IMR-90 (cell line): Measurements from ENCODE around the gene EFNA5. TPM values are rescaled to one million over a fixed set of nuclear protein-coding genes. Genes with fewer than 3 reads are reported as not detected.

Experiments
- ATAC-seq: fragments of 200-7000 bp; cut with Tn5 transposase; 2 replicates; pipeline ENCODE4 v1.9.1; 2020; ENCODE audit warnings: low read depth, mild to moderate bottlenecking, moderate library complexity
- BruUV-seq: library from RNA; stranded (reverse); fragments of 400-500 nt; replicated peaks from 2 replicates; lab custom pipeline; 2021; lab: Mats Ljungman, UMichigan
- CTCF ChIA-PET: fragments of 300-600 bp; formaldehyde crosslinking; extraction: SDS; loops from one replicate; lab custom pipeline; 2021; ENCODE audit warnings: antibody characterized with exemption; lab: Yijun Ruan, JAX
- POLR2A ChIA-PET: fragments of 300-600 bp; sonication (Branson Sonifier 250); formaldehyde crosslinking; loops from one replicate; lab custom pipeline; 2022; ENCODE audit warnings: antibody characterized with exemption; ENCODE audit not compliant: unreplicated experiment; lab: Charles Lee
- DNase-seq: peaks from one replicate; pipeline ENCODE4 v3.0.0; 2013
- H2AFZ ChIP-seq: replicated peaks from 2 replicates; pipeline ENCODE3; 2013; ENCODE audit warnings: low read length, mild to moderate bottlenecking; ENCODE audit not compliant: poor library complexity
- H2AK5ac ChIP-seq: 2 replicates; pipeline ENCODE4 v1.6.1; 2013; ENCODE audit warnings: low read depth, low read length, inconsistent platforms
- H2AK9ac ChIP-seq: replicated peaks from 2 replicates; pipeline ENCODE3; 2013; ENCODE audit warnings: mild to moderate bottlenecking, low read depth, low read length, moderate library complexity; ENCODE audit not compliant: poor library complexity
- H2BK120ac ChIP-seq: 2 replicates; pipeline ENCODE4 v1.6.1; 2013; ENCODE audit warnings: low read depth, low read length, inconsistent platforms
- H2BK15ac ChIP-seq: 3 replicates; pipeline ENCODE4 v1.6.1; 2013; ENCODE audit warnings: low read depth, low read length, inconsistent platforms
- H2BK20ac ChIP-seq: 2 replicates; pipeline ENCODE4 v1.6.1; 2013; ENCODE audit warnings: low read depth, mild to moderate bottlenecking, inconsistent platforms, low read length, moderate library complexity
- H2BK5ac ChIP-seq: 2 replicates; pipeline ENCODE4 v1.6.1; 2013; ENCODE audit warnings: mild to moderate bottlenecking, low read depth, low read length, inconsistent platforms; ENCODE audit not compliant: poor library complexity, severe bottlenecking
- H3K14ac ChIP-seq: replicated peaks from 2 replicates; pipeline ENCODE4 v1.6.1; 2013; ENCODE audit warnings: low read depth, low read length, inconsistent platforms
- H3K18ac ChIP-seq: 2 replicates; pipeline ENCODE4 v1.6.1; 2013; ENCODE audit warnings: low read depth, low read length, control low read depth
- H3K23ac ChIP-seq: 2 replicates; pipeline ENCODE4 v1.6.1; 2013; ENCODE audit warnings: low read depth, low read length, inconsistent platforms
- H3K27ac ChIP-seq: 2 replicates; pipeline ENCODE4 v1.5.1; 2013; ENCODE audit warnings: mild to moderate bottlenecking, control low read depth, low read length; ENCODE audit not compliant: insufficient read depth
- H3K27me3 ChIP-seq: 2 replicates; pipeline ENCODE4 v1.6.1; 2013; ENCODE audit warnings: low read length; ENCODE audit not compliant: control insufficient read depth, insufficient read depth
- H3K36me3 ChIP-seq: 2 replicates; pipeline ENCODE4 v1.6.1; 2013; ENCODE audit warnings: low read length, mixed read lengths; ENCODE audit not compliant: control insufficient read depth, insufficient read depth
- H3K4ac ChIP-seq: 2 replicates; pipeline ENCODE4 v1.6.1; 2013; ENCODE audit warnings: low read depth, low read length, inconsistent platforms
- H3K4me1 ChIP-seq: 2 replicates; pipeline ENCODE4 v1.6.1; 2013; ENCODE audit warnings: low read length, mixed read lengths; ENCODE audit not compliant: control insufficient read depth, insufficient read depth
- H3K4me2 ChIP-seq: 2 replicates; pipeline ENCODE4 v1.6.1; 2013; ENCODE audit warnings: low read depth, mild to moderate bottlenecking, control low read depth, low read length, moderate library complexity
- H3K4me3 ChIP-seq: 2 replicates; pipeline ENCODE4 v1.5.1; 2013; ENCODE audit warnings: low read depth, mild to moderate bottlenecking, control low read depth, low read length, moderate library complexity; ENCODE audit not compliant: insufficient read depth
- H3K56ac ChIP-seq: 2 replicates; pipeline ENCODE4 v1.6.1; 2013; ENCODE audit warnings: low read length, inconsistent platforms; ENCODE audit not compliant: insufficient read depth; ENCODE audit errors: extremely low read depth
- H3K79me1 ChIP-seq, 2 experiments: 2 replicates each; pipeline ENCODE4 v1.6.1; 2013; ENCODE audit warnings: low read length in 2 of 2, inconsistent platforms in 1 of 2, low read depth in 1 of 2
- H3K9ac ChIP-seq: 2 replicates; pipeline ENCODE4 v1.6.1; 2013; ENCODE audit warnings: low read depth, low read length, control low read depth
- H3K9me1 ChIP-seq: 2 replicates; pipeline ENCODE4 v1.6.1; 2013; ENCODE audit warnings: low read length, inconsistent platforms; ENCODE audit not compliant: insufficient read depth
- H3K9me3 ChIP-seq: 2 replicates; pipeline ENCODE4 v1.6.1; 2013; ENCODE audit warnings: low read length; ENCODE audit not compliant: control insufficient read depth, insufficient read depth
- H4K20me1 ChIP-seq: 2 replicates; pipeline ENCODE4 v1.6.1; 2013; ENCODE audit warnings: low read length, inconsistent platforms; ENCODE audit not compliant: insufficient read depth
- H4K5ac ChIP-seq: 2 replicates; pipeline ENCODE4 v1.6.1; 2013; ENCODE audit warnings: mild to moderate bottlenecking, low read depth, low read length, control low read depth
- H4K8ac ChIP-seq, 2 experiments: 2 replicates each; pipeline ENCODE4 v1.6.1; 2013; ENCODE audit warnings: low read depth in 2 of 2, low read length in 2 of 2, control low read depth in 1 of 2, inconsistent platforms in 1 of 2
- H4K91ac ChIP-seq: 2 replicates; pipeline ENCODE4 v1.6.1; 2013; ENCODE audit warnings: low read depth, low read length, inconsistent platforms; ENCODE audit not compliant: insufficient read depth
- BHLHE40 ChIP-seq: fragments of 150-350 bp; IDR thresholded peaks from 2 replicates; pipeline ENCODE4 v1.6.1; 2016; ENCODE audit warnings: mild to moderate bottlenecking, low read depth, low read length
- CEBPB ChIP-seq: IDR thresholded peaks from 2 replicates; pipeline ENCODE4 v1.6.1; 2012; ENCODE audit warnings: low read depth, low read length, improper control_type of control experiment
- CHD1 ChIP-seq: IDR thresholded peaks from 2 replicates; pipeline ENCODE4 v1.6.1; 2012; ENCODE audit warnings: low read depth, low read length, improper control_type of control experiment
- CTCF ChIP-seq: conservative IDR thresholded peaks from 2 replicates; pipeline ENCODE4 v1.5.1; 2012; ENCODE audit warnings: mild to moderate bottlenecking, low read depth, low read length, improper control_type of control experiment
- FOS ChIP-seq: fragments of 150-350 bp; IDR thresholded peaks from 2 replicates; pipeline ENCODE4 v1.6.1; 2016; ENCODE audit warnings: low read depth, low read length
- MAFK ChIP-seq: IDR thresholded peaks from 2 replicates; pipeline ENCODE4 v1.6.1; 2012; ENCODE audit warnings: low read depth, low read length, improper control_type of control experiment
- MAZ ChIP-seq: IDR thresholded peaks from 2 replicates; pipeline ENCODE4 v1.6.1; 2012; ENCODE audit warnings: low read depth, mild to moderate bottlenecking, low read length, improper control_type of control experiment, moderate library complexity, borderline replicate concordance
- MXI1 ChIP-seq: IDR thresholded peaks from 2 replicates; pipeline ENCODE4 v1.6.1; 2012; ENCODE audit warnings: low read depth, mild to moderate bottlenecking, low read length, moderate library complexity, borderline replicate concordance
- NFE2L2 ChIP-seq: fragments of 150-350 bp; IDR thresholded peaks from 2 replicates; pipeline ENCODE4 v1.6.1; 2016; ENCODE audit warnings: low read depth, mild to moderate bottlenecking, low read length
- POLR2A ChIP-seq: IDR thresholded peaks from 2 replicates; pipeline ENCODE4 v1.6.1; 2012; ENCODE audit warnings: mild to moderate bottlenecking, low read depth, low read length
- RAD21 ChIP-seq: IDR thresholded peaks from 2 replicates; pipeline ENCODE4 v1.6.1; 2012; ENCODE audit warnings: low read length, improper control_type of control experiment
- RCOR1 ChIP-seq: IDR thresholded peaks from 2 replicates; pipeline ENCODE4 v1.6.1; 2012; ENCODE audit warnings: mild to moderate bottlenecking, low read length, improper control_type of control experiment; ENCODE audit not compliant: insufficient replicate concordance
- RFX5 ChIP-seq: IDR thresholded peaks from 2 replicates; pipeline ENCODE4 v1.8.0; 2012; ENCODE audit warnings: low read depth, mild to moderate bottlenecking, low read length, moderate library complexity
- SMC3 ChIP-seq: fragments of 150-350 bp; IDR thresholded peaks from 2 replicates; pipeline ENCODE4 v1.6.1; 2016; ENCODE audit warnings: low read depth, mild to moderate bottlenecking, antibody characterized with exemption, low read length, moderate library complexity
- USF2 ChIP-seq: fragments of 150-350 bp; IDR thresholded peaks from 2 replicates; pipeline ENCODE4 v1.6.1; 2017; ENCODE audit warnings: mild to moderate bottlenecking, antibody characterized with exemption, low read length, low read depth
- WGBS, 2 experiments: methylation state at CpG; one replicate each; pipeline versions ENCODE4 v1.1.5 to v1.1.7; 2013; ENCODE audit warnings: missing lambda C conversion rate in 2 of 2; ENCODE audit not compliant: insufficient read length in 1 of 2; ENCODE audit errors: extremely low coverage in 2 of 2; 5-methylcytosine and 5-hydroxymethylcytosine counted together
- dilution Hi-C: fragments of 300-500 bp; cut with HindIII; formaldehyde crosslinking; loops from one replicate; pipeline ENCODE4 v1.14.3; 2018; ENCODE audit warnings: low sequenced_read_pairs; ENCODE audit not compliant: unreplicated experiment
- in situ Hi-C: fragments of 300-500 bp; cut with MboI; formaldehyde crosslinking; loops from 3 replicates; pipeline ENCODE4 v1.14.3; 2019; ENCODE audit warnings: low sequenced_read_pairs, inconsistent platforms, mixed read lengths
- intact Hi-C: fragments of 100-400 bp; cut with micrococcal nuclease; formaldehyde crosslinking; loops from 2 replicates; pipeline ENCODE4 v1.10.0; 2022
- polyA plus RNA-seq, 3 experiments: library from polyadenylated mRNA; depleted of rRNA; stranded (reverse); fragments of >200 nt; gene quantifications; 2 replicates each; pipeline ENCODE4 v1.2.3, GENCODE V29; 2012; ENCODE audit warnings: low replicate concordance in 1 of 3
- total RNA-seq: library from RNA; depleted of rRNA; stranded (reverse); fragments of >200 nt; gene quantifications from 2 replicates; pipeline ENCODE4 v1.2.3, GENCODE V29; 2012
- TF ChIP-seq, protein P1 (sequence below): fragments of 150-350 bp; IDR thresholded peaks from 2 replicates; pipeline ENCODE4 v1.6.1; 2016; ENCODE audit warnings: low read depth, mild to moderate bottlenecking, low read length, moderate library complexity, borderline replicate concordance

The EFNA5 gene
- total and polyA plus RNA-seq, 2 of the 4 experiments (the other 2 are of a cell fraction) = 1.5 to 1.6 TPM

DNA sequence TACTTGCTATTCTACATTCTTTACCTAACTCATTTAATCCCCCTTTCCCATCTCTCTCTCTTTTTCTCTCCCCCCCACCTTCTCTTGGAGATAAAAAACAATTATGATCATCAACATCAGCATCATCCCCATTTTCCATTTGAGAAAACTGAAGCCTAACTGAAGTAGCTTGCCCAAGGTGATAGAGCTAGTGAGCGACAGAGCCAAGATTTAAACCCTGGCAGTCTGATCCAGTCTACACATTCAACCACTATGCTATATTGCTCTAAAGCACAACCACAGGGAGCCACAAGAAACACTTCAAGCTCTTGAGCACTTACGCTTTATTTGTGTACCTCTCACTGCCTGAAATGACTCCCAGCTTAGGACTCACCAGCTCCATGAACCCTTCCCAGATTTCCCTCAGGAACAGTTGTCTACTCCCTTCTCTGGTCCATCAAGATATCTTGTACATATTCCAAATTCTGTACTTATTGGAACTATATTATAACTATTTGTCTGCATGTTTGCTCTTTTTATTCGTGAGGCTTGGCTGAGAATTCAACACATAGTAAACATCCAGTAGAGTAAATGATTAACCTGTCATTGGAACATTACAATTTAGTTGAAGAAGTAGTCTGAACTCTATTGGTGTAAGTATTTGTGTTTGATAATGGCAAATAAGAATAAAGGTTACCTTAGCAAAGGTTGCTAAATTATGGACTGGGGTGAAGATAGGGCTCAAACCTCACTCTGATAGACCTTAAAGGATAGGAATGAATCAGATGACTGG lies 164.8 kb downstream of the EFNA5 start:
- no TSS peak for BruUV-seq
- CTCF ChIA-PET = no interaction called here
- dilution Hi-C loops = no loop called here

More for the DNA sequence above, 164.8 kb downstream of the EFNA5 start:
- Histone ChIP-seq H4K5ac (no peak overlapping the region), H3K4me1 (peaks cover 6% of the 10 kb centered on the region), H3K14ac (no peak overlapping the region), H3K27ac (no peak overlapping the region), H2AK5ac (no peak overlapping the region), H3K56ac (no peak overlapping the region), H2AK9ac (no peak overlapping the region), H4K20me1 (no peaks in the 10 kb centered on the region), H3K9ac (no peak overlapping the region), H2AFZ (no peak overlapping the region), H2BK120ac (no peak overlapping the region), H3K4ac (no peak overlapping the region), H3K4me3 (no peak overlapping the region), H3K79me1 (peaks cover 0 to 2% of the 10 kb centered on the region in 2 experiments; a peak in 1 of 4 replicates), H3K18ac (no peak overlapping the region), H2BK5ac (no peak overlapping the region), H3K36me3 (no peaks in the 10 kb centered on the region), H3K23ac (no peak overlapping the region), H2BK15ac (no peak overlapping the region), H2BK20ac (no peak overlapping the region), H4K8ac (no peak overlapping the region), H3K27me3 (no peaks in the 10 kb centered on the region), H4K91ac (no peak overlapping the region), H3K4me2 (no peak overlapping the region), H3K9me1 (peaks cover 6% of the 10 kb centered on the region), H3K9me3 (no peaks in the 10 kb centered on the region)
- no peak for TF ChIP-seq BHLHE40
- TF ChIP-seq POLR2A = no peak
- no peak for TF ChIP-seq MAZ
- TF ChIP-seq, protein P1, sequence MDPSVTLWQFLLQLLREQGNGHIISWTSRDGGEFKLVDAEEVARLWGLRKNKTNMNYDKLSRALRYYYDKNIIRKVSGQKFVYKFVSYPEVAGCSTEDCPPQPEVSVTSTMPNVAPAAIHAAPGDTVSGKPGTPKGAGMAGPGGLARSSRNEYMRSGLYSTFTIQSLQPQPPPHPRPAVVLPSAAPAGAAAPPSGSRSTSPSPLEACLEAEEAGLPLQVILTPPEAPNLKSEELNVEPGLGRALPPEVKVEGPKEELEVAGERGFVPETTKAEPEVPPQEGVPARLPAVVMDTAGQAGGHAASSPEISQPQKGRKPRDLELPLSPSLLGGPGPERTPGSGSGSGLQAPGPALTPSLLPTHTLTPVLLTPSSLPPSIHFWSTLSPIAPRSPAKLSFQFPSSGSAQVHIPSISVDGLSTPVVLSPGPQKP = no peak
- TF ChIP-seq CEBPB = no peak
- TF ChIP-seq RFX5 = no peak
- no peak for TF ChIP-seq MAFK
- no peak for TF ChIP-seq SMC3
- TF ChIP-seq NFE2L2 = no peak
- TF ChIP-seq CHD1 = no peak
- TF ChIP-seq FOS = no peak
- TF ChIP-seq USF2 = no peak
- TF ChIP-seq MXI1 = no peak
- TF ChIP-seq CTCF = no peak
- no peak for TF ChIP-seq RAD21
- no peak for TF ChIP-seq RCOR1
- POLR2A ChIA-PET = no interaction called here
- in situ Hi-C loops = no loop called here
- WGBS, 2 experiments = no CpG with 5 or more reads among the region's 3 CpGs
- ATAC-seq (no peak), DNase-seq (no peak)
- intact Hi-C loops = no loop called here
